ENCODE results near the gene SMAD5. TPM values are rescaled to one million over a fixed set of nuclear protein-coding genes. Genes with fewer than 3 reads are reported as not detected.

Gene SMAD5
- total and polyA plus RNA-seq, 2 experiments from 2014 or later: 37.5 to 56.6 TPM

DNA sequence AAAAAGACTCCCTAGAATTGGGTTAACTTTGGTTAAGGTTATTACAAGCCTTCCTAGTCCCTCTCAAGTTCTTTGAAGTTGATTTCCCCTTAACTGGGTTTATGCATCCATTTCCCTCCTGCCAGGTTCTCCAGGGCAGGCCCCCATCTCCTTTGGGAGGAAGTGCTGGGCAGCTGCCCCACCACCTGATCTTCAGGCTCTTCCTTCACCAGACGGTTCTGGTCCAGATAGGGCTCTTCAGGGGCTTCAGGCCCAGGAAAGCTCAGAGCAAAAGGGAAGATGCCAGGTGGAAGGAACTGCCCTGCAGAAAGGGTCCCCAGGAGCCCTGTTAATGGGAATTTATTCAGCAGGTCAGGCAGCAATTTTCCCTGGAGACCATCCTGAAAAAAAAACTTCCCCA is 58.3 kb downstream of the SMAD5 start (continued):
- TF ChIP-seq, protein P1, sequence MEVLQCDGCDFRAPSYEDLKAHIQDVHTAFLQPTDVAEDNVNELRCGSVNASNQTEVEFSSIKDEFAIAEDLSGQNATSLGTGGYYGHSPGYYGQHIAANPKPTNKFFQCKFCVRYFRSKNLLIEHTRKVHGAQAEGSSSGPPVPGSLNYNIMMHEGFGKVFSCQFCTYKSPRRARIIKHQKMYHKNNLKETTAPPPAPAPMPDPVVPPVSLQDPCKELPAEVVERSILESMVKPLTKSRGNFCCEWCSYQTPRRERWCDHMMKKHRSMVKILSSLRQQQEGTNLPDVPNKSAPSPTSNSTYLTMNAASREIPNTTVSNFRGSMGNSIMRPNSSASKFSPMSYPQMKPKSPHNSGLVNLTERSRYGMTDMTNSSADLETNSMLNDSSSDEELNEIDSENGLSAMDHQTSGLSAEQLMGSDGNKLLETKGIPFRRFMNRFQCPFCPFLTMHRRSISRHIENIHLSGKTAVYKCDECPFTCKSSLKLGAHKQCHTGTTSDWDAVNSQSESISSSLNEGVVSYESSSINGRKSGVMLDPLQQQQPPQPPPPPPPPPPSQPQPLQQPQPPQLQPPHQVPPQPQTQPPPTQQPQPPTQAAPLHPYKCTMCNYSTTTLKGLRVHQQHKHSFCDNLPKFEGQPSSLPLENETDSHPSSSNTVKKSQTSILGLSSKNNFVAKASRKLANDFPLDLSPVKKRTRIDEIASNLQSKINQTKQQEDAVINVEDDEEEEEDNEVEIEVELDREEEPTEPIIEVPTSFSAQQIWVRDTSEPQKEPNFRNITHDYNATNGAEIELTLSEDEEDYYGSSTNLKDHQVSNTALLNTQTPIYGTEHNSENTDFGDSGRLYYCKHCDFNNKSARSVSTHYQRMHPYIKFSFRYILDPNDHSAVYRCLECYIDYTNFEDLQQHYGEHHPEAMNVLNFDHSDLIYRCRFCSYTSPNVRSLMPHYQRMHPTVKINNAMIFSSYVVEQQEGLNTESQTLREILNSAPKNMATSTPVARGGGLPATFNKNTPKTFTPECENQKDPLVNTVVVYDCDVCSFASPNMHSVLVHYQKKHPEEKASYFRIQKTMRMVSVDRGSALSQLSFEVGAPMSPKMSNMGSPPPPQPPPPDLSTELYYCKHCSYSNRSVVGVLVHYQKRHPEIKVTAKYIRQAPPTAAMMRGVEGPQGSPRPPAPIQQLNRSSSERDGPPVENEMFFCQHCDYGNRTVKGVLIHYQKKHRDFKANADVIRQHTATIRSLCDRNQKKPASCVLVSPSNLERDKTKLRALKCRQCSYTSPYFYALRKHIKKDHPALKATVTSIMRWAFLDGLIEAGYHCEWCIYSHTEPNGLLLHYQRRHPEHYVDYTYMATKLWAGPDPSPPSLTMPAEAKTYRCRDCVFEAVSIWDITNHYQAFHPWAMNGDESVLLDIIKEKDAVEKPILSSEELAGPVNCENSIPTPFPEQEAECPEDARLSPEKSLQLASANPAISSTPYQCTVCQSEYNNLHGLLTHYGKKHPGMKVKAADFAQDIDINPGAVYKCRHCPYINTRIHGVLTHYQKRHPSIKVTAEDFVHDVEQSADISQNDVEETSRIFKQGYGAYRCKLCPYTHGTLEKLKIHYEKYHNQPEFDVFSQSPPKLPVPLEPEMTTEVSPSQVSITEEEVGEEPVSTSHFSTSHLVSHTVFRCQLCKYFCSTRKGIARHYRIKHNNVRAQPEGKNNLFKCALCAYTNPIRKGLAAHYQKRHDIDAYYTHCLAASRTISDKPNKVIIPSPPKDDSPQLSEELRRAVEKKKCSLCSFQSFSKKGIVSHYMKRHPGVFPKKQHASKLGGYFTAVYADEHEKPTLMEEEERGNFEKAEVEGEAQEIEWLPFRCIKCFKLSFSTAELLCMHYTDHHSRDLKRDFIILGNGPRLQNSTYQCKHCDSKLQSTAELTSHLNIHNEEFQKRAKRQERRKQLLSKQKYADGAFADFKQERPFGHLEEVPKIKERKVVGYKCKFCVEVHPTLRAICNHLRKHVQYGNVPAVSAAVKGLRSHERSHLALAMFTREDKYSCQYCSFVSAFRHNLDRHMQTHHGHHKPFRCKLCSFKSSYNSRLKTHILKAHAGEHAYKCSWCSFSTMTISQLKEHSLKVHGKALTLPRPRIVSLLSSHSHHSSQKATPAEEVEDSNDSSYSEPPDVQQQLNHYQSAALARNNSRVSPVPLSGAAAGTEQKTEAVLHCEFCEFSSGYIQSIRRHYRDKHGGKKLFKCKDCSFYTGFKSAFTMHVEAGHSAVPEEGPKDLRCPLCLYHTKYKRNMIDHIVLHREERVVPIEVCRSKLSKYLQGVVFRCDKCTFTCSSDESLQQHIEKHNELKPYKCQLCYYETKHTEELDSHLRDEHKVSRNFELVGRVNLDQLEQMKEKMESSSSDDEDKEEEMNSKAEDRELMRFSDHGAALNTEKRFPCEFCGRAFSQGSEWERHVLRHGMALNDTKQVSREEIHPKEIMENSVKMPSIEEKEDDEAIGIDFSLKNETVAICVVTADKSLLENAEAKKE (CRISPR knock-in tag; IDR thresholded peaks at IDR 0.05): no peak
- TF ChIP-seq POLR2AphosphoS5 (IDR thresholded peaks at IDR 0.05; ENCODE audit: low read depth): no peak
- TF ChIP-seq, protein P2, sequence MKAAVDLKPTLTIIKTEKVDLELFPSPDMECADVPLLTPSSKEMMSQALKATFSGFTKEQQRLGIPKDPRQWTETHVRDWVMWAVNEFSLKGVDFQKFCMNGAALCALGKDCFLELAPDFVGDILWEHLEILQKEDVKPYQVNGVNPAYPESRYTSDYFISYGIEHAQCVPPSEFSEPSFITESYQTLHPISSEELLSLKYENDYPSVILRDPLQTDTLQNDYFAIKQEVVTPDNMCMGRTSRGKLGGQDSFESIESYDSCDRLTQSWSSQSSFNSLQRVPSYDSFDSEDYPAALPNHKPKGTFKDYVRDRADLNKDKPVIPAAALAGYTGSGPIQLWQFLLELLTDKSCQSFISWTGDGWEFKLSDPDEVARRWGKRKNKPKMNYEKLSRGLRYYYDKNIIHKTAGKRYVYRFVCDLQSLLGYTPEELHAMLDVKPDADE (IDR thresholded peaks at IDR 0.05): no peak
- TF ChIP-seq ZNF114 (CRISPR knock-in tag; IDR thresholded peaks at IDR 0.05): no peak
- TF ChIP-seq EZH2phosphoT487 (IDR thresholded peaks at IDR 0.05; ENCODE audit: unreplicated experiment): no peak
- no peak for TF ChIP-seq JUNB (IDR thresholded peaks at IDR 0.05; ENCODE audit: unreplicated experiment)
- no peak for TF ChIP-seq STAT1 (IDR thresholded peaks at IDR 0.05; ENCODE audit: unreplicated experiment)
- no peak for TF ChIP-seq CREB1 (CRISPR knock-in tag; IDR thresholded peaks at IDR 0.05; ENCODE audit: low read depth)
- TF ChIP-seq NANOG (IDR thresholded peaks at IDR 0.05; ENCODE audit: borderline replicate concordance): no peak
